Left cardiac atrium (tissue), 4 donors: ENCODE data around the gene CFL1. TPM values are rescaled to one million over a fixed set of nuclear protein-coding genes. Genes with fewer than 3 reads are reported as not detected.

Experiments used
- ATAC-seq, 2 donors: fragments of 200-7000 bp; cut with Tn5 transposase; one replicate each; pipeline ENCODE4 v1.9.1; 2020; ENCODE audit warnings: mild to moderate bottlenecking in 2 of 2, moderate library complexity in 2 of 2
- DNase-seq: peaks from one replicate; pipeline ENCODE4 v3.0.0-alpha.2; 2020
- intact Hi-C, 2 donors: fragments of 100-400 bp; cut with DNase I; formaldehyde crosslinking; loops; one replicate each; pipeline versions ENCODE4 v1.14.1 to v1.15.1; 2022 to 2023
- total RNA-seq, 2 donors: library from RNA; stranded (reverse); fragmentation: NEBNext Ultra II Directional; extraction: Animal tissue kit (Norgen Biotek cat#: 25700); gene quantifications; one replicate each; pipeline ENCODE4 v1.2.1, GENCODE V29; 2021
- donor health status: DM: no; HTN: yes; CAD: no.
- donor health status: DM: no; HTN: yes; CAD: no; lungs with severe emphysema.
- donor health status: DM: yes; HTN: yes; CAD: no.
- donor health status: Dilated cardiomyopathy.

CFL1 gene
- total RNA-seq, 2 donors from 2014 or later: 439 to 554 TPM

DNA sequence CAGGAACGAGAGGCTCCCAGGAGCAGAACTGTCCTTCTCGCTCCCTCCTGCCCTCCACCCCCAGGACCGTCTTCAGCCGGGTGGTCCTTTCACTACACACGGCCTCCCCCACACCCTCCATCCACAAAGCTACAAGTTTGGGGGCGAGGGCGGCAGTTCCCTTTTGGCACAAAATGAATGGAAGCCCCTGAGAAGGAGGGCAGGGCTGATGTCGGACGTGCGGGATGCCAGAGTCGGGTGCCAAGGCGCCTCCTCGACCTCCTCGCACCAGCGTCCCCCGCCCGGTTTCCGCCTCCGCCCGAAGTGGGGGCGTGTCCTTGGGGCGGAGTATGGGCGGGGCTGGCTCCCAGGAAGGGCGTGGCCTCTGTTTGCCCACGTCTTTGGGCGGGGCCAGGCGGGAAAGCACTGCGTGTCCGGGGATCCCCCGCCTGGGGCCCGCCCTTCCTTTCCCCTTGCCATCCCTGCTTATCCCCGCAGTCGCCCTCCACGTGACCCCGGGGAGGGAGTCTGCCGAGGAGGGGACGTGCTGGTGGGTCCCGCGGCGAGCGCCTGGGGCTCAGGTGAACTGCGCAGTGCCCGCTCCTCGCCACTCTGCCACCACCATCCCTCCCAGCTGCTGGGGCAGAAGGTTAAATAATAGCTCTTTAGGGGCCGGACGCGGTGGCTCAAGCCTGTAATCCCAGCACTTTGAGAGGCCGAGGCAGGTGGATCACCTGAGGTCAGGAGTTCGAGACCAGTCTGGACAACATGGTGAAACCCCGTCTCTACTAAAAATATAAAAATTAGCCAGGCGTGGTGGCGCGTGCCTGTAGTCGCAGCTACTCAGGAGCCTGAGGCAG is 15.6 kb upstream of the CFL1 start:
- DNase-seq: peak; percentile 96
- peak; percentile 95 for ATAC-seq
- intact Hi-C loops: loop anchor here in 1 of 2 donors (1.0 kb wide), 1 partner anchor 13 kb away; the partner anchor contains the start of gene MUS81

DNA sequence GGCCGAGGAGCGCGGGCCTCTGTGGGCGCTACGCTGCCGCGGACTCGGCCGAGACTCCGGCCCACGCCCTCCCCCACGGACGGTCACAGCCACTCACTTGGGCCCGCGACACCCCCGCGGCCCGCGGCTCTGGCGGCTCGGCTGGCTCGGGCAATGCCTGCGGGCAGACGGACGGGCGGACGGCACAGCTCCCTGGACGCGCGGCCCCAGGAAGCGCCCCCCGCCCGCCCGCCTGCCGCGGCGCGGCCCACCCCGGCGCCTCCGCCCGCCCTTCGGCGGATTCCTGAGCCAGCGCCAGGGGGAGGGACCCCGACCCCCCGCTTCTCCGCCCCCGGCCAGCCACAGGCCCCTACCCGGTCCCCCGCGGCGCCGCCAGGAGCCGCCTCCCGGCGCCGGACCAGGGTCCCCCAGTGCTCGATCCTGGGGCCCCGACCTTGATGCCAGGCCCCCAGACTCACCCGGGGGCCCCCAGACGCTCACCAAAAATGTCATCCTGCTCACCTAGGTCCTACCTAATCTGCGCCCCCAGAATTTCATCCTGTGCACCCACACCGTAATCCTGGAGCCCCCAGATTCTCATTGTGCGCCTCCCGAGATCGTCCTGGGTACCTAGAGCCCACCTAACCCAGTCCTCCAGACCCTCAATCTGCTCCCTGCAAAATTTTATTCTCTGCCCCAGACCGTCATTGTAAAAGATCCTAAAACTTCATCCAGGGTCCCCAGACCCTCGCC is 14.8 kb upstream of the CFL1 start, which contains the start of gene EFEMP2:
EFEMP2 (minus strand) TSS at position 215 of the 732 bp plus-strand sequence. CDS start 446 bp downstream, outside the sequence.
- ATAC-seq (peak; percentile 50 to 64), DNase-seq (no peak)
- intact Hi-C loops: loop anchor here in 1 of 2 donors (1.0 kb wide), 1 partner anchor 12 kb away; the partner anchor contains the start of gene MUS81

DNA sequence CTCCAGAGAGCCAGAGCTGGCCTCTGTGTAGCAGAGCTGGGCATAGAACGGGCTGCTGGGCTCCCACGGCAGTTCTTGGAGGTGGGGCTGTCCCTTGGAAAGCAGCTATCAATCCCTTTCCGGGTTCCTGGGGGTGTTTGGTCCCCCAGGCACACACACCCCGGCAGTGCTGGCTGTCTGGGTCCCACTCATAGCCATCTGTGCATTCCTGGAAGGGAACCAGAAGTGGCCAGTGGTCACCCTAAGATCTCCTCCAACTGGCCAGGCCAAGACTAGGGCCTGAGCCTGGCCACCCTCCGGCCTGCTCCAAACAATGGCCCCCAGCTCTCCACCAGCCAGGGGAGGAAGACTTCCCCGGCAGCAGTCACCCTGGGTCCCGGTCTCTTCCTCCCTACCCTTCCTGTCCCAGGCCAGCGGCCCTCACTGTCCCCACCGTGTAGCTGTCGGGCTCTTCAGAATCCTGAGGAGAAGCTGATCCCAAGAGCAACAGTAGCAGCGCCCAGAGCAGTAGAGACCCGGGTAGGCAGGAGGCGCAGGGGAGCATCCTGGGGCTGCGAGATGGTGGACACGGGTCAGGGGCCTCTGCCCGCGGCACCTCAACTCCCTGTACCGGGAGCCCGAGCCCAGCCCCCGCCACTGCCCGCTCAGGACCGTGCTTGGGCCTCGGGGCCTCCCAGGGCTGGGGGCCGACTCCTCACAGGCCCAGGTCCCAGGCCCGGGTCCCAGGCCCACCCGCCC is 14.0 kb upstream of the CFL1 start:
- intact Hi-C loops: no loop called here
- DNase-seq: no peak
- peak; percentile 5 to 6 for ATAC-seq

DNA sequence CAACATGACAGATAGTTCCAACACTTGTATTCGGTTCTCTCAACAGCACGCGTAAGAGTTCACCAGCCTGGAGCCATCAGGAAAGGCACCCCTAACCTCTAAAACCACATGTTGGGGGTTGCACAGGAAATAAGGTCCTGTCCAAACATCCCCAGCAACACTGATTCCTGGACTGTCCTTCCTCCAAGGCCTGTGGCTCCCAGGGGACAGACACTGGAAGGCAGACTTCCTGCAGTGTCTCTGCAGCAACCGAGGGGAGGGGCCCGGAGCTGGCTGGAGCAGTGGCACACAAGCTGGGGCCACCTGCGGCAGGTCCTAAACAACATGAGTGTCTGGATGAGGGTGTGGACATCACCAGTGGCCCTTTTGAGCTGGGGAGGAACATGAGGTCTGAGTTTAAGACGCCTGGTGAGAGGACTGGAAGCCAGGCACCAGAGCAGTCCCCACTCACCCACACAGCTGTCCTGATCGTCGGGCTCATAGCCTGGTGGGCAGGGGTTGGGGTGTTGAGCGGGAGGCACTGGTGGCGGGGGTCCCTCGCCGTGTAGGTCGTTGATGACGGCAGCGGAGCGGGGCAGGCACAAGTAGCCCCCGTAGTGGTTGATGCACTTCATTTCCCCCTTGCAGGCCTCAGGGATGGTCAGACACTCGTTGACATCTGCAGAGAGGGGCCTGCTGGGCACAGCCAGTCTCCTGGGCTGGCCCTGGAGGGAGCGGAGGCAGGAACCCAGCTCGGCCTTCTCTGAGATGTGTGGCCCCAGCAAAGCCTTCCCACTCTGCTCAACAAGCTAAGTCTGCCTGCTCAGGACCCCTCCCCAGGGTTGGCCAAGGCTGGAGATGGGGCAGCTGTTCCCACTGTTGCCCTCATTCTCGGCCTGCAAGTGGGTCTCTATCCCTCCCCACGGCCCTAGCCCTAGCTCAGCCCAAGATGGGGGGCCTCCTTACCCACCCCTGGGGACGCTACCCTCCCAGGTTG is 13.0 kb upstream of the CFL1 start:
- intact Hi-C loops: no loop called here
- DNase-seq (no peak), ATAC-seq (no peak)

DNA sequence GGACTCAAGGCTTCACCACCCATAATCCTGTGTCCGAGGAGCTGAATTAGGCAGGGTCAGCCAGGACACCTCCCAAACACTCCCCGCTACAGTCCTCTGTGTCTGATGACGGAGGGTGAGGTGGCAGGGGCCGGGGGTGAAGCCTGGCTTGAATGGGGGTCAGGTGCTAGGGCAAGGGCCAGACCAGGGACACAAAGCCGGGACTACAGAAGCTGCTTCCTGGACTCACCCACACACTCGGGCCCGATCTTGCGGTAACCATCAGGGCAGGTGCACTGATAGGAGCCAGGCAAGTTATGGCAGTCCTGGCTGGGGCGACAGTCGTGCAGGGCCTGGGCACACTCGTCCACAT is 12.3 kb upstream of the CFL1 start:
- ATAC-seq (no peak), DNase-seq (peak; percentile 27)
- intact Hi-C loops: no loop called here

DNA sequence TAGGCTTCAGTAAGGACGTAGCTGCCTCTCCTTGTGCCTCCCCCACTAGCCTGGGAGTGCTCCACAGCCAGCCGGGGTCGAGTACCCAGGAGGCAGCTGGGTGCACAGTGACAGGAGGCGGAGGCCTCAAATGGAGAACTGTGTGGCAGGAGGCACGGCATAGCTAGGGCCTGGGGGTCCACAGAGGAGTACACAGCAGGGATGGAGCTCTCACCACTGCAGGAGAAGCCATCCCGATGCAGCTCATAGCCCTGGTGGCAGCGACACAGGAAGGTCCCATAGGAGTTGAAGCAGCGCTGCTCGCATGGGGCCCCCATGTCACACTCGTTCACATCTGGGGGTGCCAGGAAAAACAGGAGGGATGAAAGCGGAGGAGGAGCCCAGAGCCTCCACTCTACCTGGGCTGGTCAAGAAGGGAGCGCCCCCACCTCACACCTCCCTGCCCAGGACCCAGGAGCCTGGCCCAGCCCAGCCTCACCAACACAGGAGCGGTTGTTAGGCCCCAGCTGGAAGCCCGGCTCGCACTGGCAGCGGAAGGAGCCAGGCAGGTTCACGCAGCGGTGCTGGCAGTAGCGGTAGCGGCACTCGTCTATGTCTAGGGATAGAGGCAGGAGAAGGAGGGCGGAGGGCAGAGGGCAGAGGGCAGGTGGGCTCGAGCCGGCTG is 11.8 kb upstream of the CFL1 start:
- ATAC-seq: no peak
- intact Hi-C loops: no loop called here

DNA sequence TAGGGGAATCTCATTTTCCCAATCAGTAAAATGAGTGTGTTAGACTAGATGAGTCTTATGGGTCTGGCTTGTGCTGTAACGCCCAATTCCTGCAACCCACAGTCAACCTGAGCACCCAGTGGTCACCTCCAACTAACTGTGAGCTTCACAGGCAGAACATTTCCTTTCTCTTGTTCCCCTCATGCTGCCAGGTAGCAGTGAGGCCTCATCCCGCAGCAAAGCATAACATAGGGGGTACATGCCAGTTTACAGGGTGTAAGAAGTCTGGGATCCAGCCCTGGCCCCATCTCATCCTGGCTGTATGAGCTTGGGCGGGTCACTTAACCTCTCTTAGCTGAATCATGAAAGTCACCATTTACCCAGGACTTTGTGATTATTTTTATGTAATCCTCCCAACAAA is 10.9 kb upstream of the CFL1 start:
- DNase-seq: no peak
- intact Hi-C loops: no loop called here
- no peak for ATAC-seq

More for the DNA sequence above, 11.8 kb upstream of the CFL1 start:
- DNase-seq: no peak

DNA sequence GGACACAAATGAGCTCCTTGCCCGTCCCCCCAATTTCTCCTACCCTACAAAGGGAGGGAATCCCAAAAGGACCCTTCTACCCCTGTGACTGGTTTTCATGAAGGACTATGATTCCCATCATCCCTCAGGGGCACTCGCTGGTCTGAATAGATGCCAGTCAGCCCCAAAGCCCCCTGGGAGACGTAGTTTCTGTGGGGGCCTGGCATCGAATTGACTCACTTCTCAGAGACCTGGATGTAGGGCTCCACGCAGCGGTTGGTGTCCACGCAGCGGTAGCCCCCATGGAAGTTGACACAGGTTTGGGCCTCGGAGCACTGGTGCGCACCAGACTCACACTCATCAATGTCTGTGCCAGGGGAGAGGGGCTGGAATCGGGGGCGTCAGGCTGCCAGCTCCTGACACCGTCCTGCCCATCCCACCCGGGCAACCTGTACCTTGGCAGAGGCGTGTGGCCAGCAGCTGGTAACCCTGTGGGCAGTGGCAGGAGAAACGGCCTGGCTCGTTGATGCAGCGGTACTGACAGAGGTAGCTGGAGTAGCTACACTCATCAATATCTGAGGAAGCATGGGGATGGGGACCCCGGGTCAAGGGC is 10.2 kb upstream of the CFL1 start:
- DNase-seq (peak; percentile 20), ATAC-seq (no peak)
- intact Hi-C loops: no loop called here

DNA sequence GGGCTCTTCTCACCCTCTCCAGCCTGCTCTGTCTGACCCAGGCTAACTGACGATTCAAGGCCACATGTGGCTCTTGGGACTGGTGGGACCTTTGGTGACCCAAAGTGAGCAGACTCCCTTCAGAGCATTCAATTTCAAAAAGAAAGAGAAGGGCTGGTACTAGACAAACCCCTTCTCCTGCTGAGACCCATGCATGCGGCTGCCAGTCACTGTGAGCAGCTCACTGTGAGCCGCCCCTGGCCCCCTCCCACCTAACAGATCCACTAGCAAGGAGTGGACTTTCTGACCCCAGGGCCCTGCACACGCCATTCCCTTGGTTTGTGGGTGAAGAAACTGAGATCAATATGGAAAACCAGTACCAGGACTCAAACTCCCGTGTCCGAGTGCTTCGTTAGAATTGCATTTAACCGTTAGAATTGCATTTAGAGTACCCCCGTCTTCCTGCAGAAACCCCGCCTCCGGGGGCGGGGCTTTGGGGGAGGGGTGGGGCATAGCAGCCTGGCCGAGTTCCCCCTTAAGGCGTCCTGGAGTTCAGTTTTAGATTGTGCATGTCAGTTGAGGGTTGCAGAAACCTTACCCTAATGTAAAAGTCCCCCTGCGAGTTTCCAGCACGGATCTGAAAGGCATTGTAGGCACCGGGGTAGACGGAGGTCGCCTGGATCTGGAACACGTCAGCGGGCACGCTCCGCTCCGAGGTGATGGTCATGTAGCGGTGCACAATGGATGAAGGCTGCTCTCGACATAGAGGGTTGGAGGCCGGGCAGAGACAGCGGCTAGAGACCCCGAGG is 9.5 kb upstream of the CFL1 start:
- DNase-seq (peak; percentile 33), ATAC-seq (no peak)
- intact Hi-C loops: no loop called here

DNA sequence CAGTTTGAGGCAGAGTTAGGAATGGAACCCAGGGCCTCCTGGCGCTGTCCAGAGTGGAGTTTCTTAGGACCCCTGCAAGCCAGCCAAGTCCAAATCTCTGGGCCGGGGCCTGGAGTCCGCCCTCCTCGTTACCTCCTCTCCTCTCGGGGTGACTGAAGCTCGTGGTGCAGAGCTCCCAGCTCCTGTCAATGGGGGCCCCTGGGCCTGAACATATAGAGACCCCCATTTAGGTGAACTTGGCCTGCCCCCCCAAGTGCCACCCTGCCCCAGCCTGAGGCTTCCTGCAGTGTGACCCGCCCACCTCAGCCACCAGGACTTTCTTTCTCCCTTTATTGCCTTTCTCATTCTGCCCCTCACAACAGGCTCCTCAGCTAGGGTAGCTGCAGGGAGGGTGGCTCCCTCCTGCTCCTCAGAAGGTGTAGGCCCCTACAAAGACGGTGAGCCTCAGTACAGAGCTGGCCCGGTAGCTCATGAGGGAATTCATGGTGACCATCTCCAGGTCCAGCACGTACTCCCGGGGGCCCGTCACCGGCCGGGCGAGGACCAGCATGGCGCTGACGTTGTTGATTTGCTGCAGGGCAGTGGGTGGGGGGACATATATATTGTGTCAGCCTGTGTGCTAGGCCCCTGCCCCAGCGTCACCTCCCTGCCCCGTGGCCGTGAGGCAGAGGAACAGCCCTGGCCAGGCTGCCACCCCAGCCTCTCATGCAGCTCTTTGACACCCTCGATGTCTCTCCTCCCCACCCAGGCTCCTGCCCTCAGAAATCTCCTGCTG is 8.7 kb upstream of the CFL1 start:
- ATAC-seq: no peak
- DNase-seq: peak; percentile 17
- intact Hi-C loops: no loop called here

DNA sequence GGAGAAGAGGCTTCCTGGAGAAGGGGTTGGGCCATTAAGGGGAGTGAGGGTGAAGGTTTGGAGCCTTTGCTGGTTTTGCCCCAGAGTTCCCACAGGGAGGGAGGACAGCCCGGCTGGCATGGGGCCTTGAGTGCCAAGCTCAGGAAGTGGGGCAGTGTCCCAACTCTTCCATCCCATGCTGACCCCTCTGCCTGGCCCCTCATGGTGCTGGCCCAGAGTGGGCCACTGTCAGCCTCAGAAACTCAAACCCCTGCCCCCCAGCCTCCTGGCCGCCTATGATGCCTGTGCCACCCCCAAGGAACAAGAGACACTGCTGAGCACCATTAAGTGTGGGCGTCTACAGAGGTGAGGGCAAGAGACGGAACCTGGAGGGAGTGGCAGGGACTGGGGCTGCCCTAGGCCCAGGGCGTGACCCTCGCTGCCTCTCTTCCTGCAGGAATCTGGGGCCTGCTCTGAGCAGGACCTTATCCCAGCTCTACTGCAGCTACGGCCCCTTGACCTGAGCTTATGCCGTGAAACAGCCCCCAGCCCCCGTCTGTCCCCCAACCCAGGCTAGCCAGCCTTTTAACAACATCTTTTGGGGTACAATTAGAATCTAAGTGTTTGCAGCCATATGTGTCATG is 7.7 kb upstream of the CFL1 start:
- DNase-seq: peak; percentile 20
- ATAC-seq: no peak
- intact Hi-C loops: no loop called here

DNA sequence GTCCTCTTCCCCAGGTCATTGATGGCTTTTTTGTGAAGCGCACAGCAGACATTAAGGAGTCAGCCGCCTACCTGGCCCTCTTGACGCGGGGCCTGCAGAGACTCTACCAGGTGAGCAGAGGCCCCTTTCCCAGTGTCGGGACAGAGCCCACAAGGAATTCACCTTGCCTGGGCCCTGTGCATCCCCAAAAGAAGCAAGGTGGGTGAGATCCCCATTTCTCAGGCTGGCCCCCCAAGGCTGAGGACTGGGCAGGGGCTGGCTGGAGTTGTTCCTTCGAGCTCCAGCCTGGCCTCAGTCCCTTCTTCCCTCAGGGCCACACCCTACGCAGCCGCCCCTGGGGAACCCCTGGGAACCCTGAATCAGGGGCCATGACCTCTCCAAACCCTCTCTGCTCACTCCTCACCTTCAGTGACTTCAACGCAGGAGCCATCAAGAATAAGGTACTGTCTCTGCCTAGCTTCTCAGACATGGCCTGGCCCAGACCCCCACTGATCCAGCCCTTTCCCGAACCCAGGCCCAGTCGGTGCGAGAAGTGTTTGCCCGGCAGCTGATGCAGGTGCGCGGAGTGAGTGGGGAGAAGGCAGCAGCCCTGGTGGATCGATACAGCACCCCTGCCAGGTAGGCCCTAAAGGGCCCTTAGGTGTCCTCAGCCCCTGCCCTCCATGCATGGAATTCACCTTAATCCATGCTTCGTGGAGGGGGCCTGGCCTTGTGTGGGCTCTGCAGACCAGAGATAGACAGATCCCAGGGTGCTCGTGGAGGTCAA is 6.9 kb upstream of the CFL1 start:
- no peak for ATAC-seq
- intact Hi-C loops: no loop called here
- DNase-seq: no peak

DNA sequence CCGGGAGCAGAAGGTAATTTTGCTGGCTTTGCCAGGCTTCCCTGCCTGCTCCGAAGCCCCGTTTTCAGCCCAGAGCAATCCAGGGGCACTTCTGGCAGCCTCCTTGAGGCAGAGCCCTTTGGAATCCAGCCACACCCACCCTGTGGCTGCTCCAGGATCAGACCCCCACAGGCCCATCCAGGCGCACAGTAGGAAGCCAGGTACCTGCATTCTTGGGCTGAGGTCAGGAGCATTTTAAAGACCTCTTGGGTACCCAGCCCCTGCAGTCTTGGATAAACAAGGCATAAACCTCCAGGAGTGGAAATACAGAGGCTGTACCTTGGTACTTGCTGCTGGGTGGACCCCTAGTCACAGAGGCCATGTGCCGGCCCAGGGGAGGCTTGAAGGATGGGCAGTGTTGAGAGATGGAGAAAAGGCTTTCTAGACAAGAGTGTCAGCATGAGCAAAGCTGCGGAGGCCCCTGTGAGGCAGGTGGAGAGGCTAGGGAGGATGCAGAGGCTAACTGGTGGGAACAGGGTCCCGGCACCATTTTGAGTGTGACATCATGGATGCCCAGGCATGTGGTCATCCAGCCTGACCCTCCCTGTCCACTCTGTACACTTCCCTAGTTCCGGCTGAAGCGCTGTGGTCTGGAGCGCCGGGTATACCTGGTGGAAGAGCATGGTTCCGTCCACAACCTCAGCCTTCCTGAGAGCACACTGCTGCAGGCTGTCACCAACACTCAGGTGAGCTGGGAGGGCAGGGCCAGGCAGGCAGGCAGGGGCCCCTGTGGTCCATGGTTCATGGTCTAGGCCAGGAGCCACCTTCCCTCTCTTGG is 6.1 kb upstream of the CFL1 start:
- DNase-seq (no peak), ATAC-seq (no peak)
- intact Hi-C loops: no loop called here
